ENCODE measurements around the gene UBE2D2. TPM values are rescaled to one million over a fixed set of nuclear protein-coding genes. Genes with fewer than 3 reads are reported as not detected.

UBE2D2 gene
- total and polyA plus RNA-seq, 2 of the 4 experiments (the other 2 are of a cell fraction) = 26.9 to 35.7 TPM

DNA sequence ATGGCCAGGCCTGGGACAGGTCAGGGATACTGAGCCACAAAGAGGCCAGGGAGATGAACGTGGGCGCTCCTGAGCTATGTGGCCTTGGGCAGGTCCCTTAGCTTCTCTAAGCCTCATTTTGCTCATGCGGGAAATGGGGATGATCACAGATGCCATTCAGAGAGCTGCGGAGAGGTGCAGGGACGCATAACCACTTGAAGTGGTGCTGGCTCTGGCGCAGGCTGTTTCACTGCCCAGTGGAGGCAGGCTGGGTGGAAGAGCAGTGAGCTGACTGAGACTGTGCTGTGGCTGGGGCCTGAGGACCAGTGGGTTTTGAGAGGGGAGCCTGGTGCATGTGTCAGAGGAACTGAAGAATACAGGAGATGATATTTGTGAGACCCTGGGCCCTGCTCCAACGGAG lies 105.4 kb downstream of the UBE2D2 start:
- Histone ChIP-seq H3K9ac (ENCODE audit: low read depth, low read length) (no peak overlapping the region), H4K20me1 (ENCODE audit: insufficient read depth, low read length) (peaks cover 4% of the 10 kb centered on the region; the same call in 1 of the 2 replicates), H3K27me3 (ENCODE audit: control insufficient read depth, insufficient read depth, low read length) (no peaks in the 10 kb centered on the region), H3K14ac (replicated peaks; ENCODE audit: low read depth, low read length) (no peak overlapping the region), H3K56ac (ENCODE audit: extremely low read depth, insufficient read depth, low read length) (no peak overlapping the region), H2BK120ac (ENCODE audit: low read depth, low read length) (no peak overlapping the region), H2BK20ac (ENCODE audit: low read depth, low read length) (no peak overlapping the region), H3K79me1 (ENCODE audit: low read depth in 1 of 2, low read length in 2 of 2) (peaks cover 40 to 93% of the 10 kb centered on the region in 2 experiments), H3K4me3 (ENCODE audit: insufficient read depth, low read depth, low read length) (no peak overlapping the region), H3K27ac (ENCODE audit: insufficient read depth, low read length) (no peak overlapping the region), H4K5ac (ENCODE audit: low read depth, low read length) (no peak overlapping the region), H2BK5ac (ENCODE audit: low read depth, low read length, poor library complexity, severe bottlenecking) (no peak overlapping the region), H3K18ac (ENCODE audit: low read depth, low read length) (no peak overlapping the region), H2BK15ac (ENCODE audit: low read depth, low read length) (no peak overlapping the region), H3K9me3 (ENCODE audit: control insufficient read depth, insufficient read depth, low read length) (no peaks in the 10 kb centered on the region), H3K9me1 (ENCODE audit: insufficient read depth, low read length) (peaks cover 27% of the 10 kb centered on the region), H2AK5ac (ENCODE audit: low read depth, low read length) (peak overlapping the region; percentile 36), H3K23ac (ENCODE audit: low read depth, low read length) (peak overlapping the region; percentile 26), H3K36me3 (ENCODE audit: control insufficient read depth, insufficient read depth, low read length) (peaks cover 3% of the 10 kb centered on the region; the same call in 1 of the 2 replicates), H4K91ac (ENCODE audit: insufficient read depth, low read depth, low read length) (peak overlapping the region; percentile 9; the same call in 1 of the 2 replicates), H3K4ac (ENCODE audit: low read depth, low read length) (peak overlapping the region; percentile 89), H4K8ac (ENCODE audit: low read depth in 2 of 2, low read length in 2 of 2) (no peak overlapping the region), H3K4me2 (ENCODE audit: low read depth, low read length) (no peak overlapping the region), H3K4me1 (ENCODE audit: control insufficient read depth, insufficient read depth, low read length) (peaks cover 27% of the 10 kb centered on the region), H2AFZ (replicated peaks; ENCODE audit: low read length, poor library complexity) (no peak overlapping the region), H2AK9ac (replicated peaks; ENCODE audit: low read depth, low read length, poor library complexity) (peak overlapping the region; percentile 88)
- DNase-seq (no peak), ATAC-seq (ENCODE audit: low read depth) (no peak)
- dilution Hi-C loops (cut with HindIII; ENCODE audit: low sequenced_read_pairs, unreplicated experiment) = no loop called here
- intact Hi-C loops (cut with micrococcal nuclease) = no loop called here
- WGBS, 2 experiments (ENCODE audit: extremely low coverage in 2 of 2, insufficient read length in 1 of 2) = 97% methylated on average over 5 of the region's 7 CpGs; no CpG with 5 or more reads in 1 of the 2 experiments
- TF ChIP-seq SMC3 (IDR thresholded peaks at IDR 0.05; ENCODE audit: low read depth, low read length) (no peak), RCOR1 (IDR thresholded peaks at IDR 0.05; ENCODE audit: insufficient replicate concordance, low read length) (no peak), MAFK (IDR thresholded peaks at IDR 0.05; ENCODE audit: low read depth, low read length) (no peak), FOS (IDR thresholded peaks at IDR 0.05; ENCODE audit: low read depth, low read length) (no peak), BHLHE40 (IDR thresholded peaks at IDR 0.05; ENCODE audit: low read depth, low read length) (no peak), NFE2L2 (IDR thresholded peaks at IDR 0.05; ENCODE audit: low read depth, low read length) (no peak), CHD1 (IDR thresholded peaks at IDR 0.05; ENCODE audit: low read depth, low read length) (no peak), MAZ (IDR thresholded peaks at IDR 0.05; ENCODE audit: borderline replicate concordance, low read depth, low read length) (no peak), RAD21 (IDR thresholded peaks at IDR 0.05; ENCODE audit: low read length) (no peak), MXI1 (IDR thresholded peaks at IDR 0.05; ENCODE audit: borderline replicate concordance, low read depth, low read length) (no peak), POLR2A (IDR thresholded peaks at IDR 0.05; ENCODE audit: low read depth, low read length) (no peak), CEBPB (IDR thresholded peaks at IDR 0.05; ENCODE audit: low read depth, low read length) (no peak)
- TF ChIP-seq, protein P1, sequence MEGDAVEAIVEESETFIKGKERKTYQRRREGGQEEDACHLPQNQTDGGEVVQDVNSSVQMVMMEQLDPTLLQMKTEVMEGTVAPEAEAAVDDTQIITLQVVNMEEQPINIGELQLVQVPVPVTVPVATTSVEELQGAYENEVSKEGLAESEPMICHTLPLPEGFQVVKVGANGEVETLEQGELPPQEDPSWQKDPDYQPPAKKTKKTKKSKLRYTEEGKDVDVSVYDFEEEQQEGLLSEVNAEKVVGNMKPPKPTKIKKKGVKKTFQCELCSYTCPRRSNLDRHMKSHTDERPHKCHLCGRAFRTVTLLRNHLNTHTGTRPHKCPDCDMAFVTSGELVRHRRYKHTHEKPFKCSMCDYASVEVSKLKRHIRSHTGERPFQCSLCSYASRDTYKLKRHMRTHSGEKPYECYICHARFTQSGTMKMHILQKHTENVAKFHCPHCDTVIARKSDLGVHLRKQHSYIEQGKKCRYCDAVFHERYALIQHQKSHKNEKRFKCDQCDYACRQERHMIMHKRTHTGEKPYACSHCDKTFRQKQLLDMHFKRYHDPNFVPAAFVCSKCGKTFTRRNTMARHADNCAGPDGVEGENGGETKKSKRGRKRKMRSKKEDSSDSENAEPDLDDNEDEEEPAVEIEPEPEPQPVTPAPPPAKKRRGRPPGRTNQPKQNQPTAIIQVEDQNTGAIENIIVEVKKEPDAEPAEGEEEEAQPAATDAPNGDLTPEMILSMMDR (conservative IDR thresholded peaks at IDR 0.05; ENCODE audit: low read depth, low read length) = no peak
- TF ChIP-seq, protein P2, sequence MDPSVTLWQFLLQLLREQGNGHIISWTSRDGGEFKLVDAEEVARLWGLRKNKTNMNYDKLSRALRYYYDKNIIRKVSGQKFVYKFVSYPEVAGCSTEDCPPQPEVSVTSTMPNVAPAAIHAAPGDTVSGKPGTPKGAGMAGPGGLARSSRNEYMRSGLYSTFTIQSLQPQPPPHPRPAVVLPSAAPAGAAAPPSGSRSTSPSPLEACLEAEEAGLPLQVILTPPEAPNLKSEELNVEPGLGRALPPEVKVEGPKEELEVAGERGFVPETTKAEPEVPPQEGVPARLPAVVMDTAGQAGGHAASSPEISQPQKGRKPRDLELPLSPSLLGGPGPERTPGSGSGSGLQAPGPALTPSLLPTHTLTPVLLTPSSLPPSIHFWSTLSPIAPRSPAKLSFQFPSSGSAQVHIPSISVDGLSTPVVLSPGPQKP (IDR thresholded peaks at IDR 0.05; ENCODE audit: borderline replicate concordance, low read depth, low read length) = no peak
- TF ChIP-seq, protein P3, sequence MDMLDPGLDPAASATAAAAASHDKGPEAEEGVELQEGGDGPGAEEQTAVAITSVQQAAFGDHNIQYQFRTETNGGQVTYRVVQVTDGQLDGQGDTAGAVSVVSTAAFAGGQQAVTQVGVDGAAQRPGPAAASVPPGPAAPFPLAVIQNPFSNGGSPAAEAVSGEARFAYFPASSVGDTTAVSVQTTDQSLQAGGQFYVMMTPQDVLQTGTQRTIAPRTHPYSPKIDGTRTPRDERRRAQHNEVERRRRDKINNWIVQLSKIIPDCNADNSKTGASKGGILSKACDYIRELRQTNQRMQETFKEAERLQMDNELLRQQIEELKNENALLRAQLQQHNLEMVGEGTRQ (IDR thresholded peaks at IDR 0.05; ENCODE audit: low read depth, low read length) = no peak
- ChIA-PET POLR2A (ENCODE audit: unreplicated experiment) (no interaction called here), CTCF (no interaction called here)
- BruUV-seq (replicated peaks) = no TSS peak
- in situ Hi-C loops (cut with MboI; ENCODE audit: low sequenced_read_pairs) = no loop called here
